CD4-positive, alpha-beta T cell (primary cell): ENCODE data around the gene COPS7A. TPM values are rescaled to one million over a fixed set of nuclear protein-coding genes. Genes with fewer than 3 reads are reported as not detected.

Experiments
- ATAC-seq: fragments of 200-7000 bp; cut with Tn5 transposase; one replicate; pipeline ENCODE4 v1.10.0; 2022; ENCODE audit warnings: mild to moderate bottlenecking; ENCODE audit not compliant: poor library complexity
- CTCF ChIA-PET: fragments of 350-600 bp; sonication (Branson Sonifier 250); formaldehyde crosslinking; loops from one replicate; lab custom pipeline; 2021; ENCODE audit warnings: antibody characterized with exemption, inconsistent platforms; lab: Charles Lee
- POLR2A ChIA-PET: fragments of 350-600 bp; sonication (Branson Sonifier 250); formaldehyde crosslinking; loops from one replicate; lab custom pipeline; 2021; ENCODE audit warnings: antibody characterized with exemption, inconsistent platforms; lab: Charles Lee
- DNase-seq, 14 experiments: peaks; one replicate each; pipeline ENCODE4 v3.0.0-alpha.2; 2013 to 2020; ENCODE audit warnings: mixed read lengths in 2 of 14
- H3K27ac ChIP-seq, 2 donors: one replicate each; pipeline versions ENCODE4 v1.5.1 to v1.7.0; 2013; ENCODE audit warnings: low read length in 2 of 2, low read depth in 1 of 2, mild to moderate bottlenecking in 1 of 2
- H3K27me3 ChIP-seq, 2 experiments: 1 replicate in 1 of 2; 2 replicates in 1 of 2; pipeline versions ENCODE4 v1.6.1 to v1.7.0; 2013; ENCODE audit warnings: low read length in 2 of 2, control low read depth in 1 of 2, mild to moderate bottlenecking in 1 of 2, moderate library complexity in 1 of 2; ENCODE audit not compliant: insufficient read depth in 2 of 2, control insufficient read depth in 1 of 2
- H3K36me3 ChIP-seq: one replicate; pipeline ENCODE4 v1.6.1; 2013; ENCODE audit warnings: low read length, control low read depth; ENCODE audit not compliant: insufficient read depth
- H3K4me1 ChIP-seq: one replicate; pipeline ENCODE4 v1.6.1; 2013; ENCODE audit warnings: low read length, control low read depth; ENCODE audit not compliant: insufficient read depth
- H3K4me3 ChIP-seq: one replicate; pipeline ENCODE4 v1.5.1; 2013; ENCODE audit warnings: mild to moderate bottlenecking, low read length, moderate library complexity
- H3K9me3 ChIP-seq, 2 experiments: 1 replicate in 1 of 2; 2 replicates in 1 of 2; pipeline versions ENCODE4 v1.6.1 to v1.7.0; 2013; ENCODE audit warnings: low read length in 2 of 2, mild to moderate bottlenecking in 2 of 2, control low read depth in 1 of 2, moderate library complexity in 1 of 2; ENCODE audit not compliant: control insufficient read depth in 1 of 2, insufficient read depth in 1 of 2
- H3K27ac Mint-ChIP-seq: one replicate; pipeline ENCODE4 v1.8.0; 2020; ENCODE audit warnings: mixed read lengths
- H3K27me3 Mint-ChIP-seq: one replicate; pipeline ENCODE4 v1.8.0; 2021; ENCODE audit warnings: mixed read lengths
- H3K36me3 Mint-ChIP-seq: one replicate; pipeline ENCODE4 v1.8.0; 2021; ENCODE audit warnings: low read depth, mixed read lengths
- H3K4me1 Mint-ChIP-seq: one replicate; pipeline ENCODE4 v1.8.0; 2021; ENCODE audit warnings: low read depth, mixed read lengths
- H3K4me3 Mint-ChIP-seq: one replicate; pipeline ENCODE4 v1.8.0; 2020; ENCODE audit warnings: mild to moderate bottlenecking, mixed read lengths
- H3K9me3 Mint-ChIP-seq: one replicate; pipeline ENCODE4 v1.8.0; 2020; ENCODE audit warnings: mixed read lengths
- CTCF ChIP-seq: fragments of 200-600 bp; IDR thresholded peaks from one replicate; pipeline ENCODE4 v1.8.0; 2022; ENCODE audit warnings: antibody characterized with exemption, mild to moderate bottlenecking
- intact Hi-C, 2 experiments: fragments of 100-400 bp; cut with DNase I in 1 of 2; cut with micrococcal nuclease in 1 of 2; formaldehyde crosslinking; loops; one replicate each; pipeline versions ENCODE4 v1.15.1 to v1.9.0; 2023 to 2025; cut with DNase I, micrococcal nuclease
- total RNA-seq, 174 experiments: library from RNA in 2 of 174; stranded (reverse) in 2 of 174; gene quantifications; one replicate each; pipeline ENCODE4 v1.2.3 and lab custom pipeline; 2021 to 2026

Gene COPS7A
- total RNA-seq, 2 experiments from 2014 or later: 9.4 to 9.6 TPM

DNA sequence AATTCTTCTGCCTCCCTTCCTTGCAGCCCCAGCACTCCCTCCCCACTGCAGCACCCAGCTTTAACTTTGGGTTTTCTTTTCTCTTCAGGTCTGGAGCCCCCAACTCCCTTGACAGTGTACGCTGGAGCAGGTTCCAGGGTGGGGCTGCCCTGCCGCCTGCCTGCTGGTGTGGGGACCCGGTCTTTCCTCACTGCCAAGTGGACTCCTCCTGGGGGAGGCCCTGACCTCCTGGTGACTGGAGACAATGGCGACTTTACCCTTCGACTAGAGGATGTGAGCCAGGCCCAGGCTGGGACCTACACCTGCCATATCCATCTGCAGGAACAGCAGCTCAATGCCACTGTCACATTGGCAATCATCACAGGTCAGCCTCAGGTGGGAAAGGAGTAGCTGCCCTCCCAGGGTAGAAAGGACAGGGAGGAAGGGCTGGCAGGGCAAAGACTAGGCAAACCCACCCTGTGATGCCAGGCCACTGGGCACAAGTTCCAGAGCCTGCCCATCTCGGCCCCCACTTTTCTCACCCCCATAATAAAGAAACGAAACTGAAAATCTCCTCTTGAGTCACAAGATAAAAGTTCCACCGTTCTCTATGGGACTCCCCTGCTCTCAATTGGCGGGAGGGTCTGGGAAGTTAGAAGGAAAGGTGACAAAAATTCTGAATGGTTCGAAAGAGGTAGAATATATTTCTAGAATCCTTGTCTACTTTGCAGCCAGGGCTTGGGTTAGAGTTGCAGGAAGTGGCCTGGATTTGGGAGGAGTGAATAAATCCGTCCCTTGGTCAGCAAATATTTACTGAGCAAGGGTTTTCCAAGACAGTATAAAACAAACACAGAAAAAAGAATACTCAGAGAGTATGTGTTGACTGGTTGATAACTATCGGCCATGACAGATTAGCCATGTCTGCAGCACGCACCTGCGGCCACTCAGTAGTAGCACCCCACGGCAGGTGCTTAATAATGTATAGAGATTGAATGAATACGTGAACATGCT, 51.6 kb downstream of the COPS7A start:
- Mint-ChIP-seq H3K27me3 (peaks cover 40% of the 10 kb centered on the region), H3K4me3 (peak overlapping the region; percentile 86), H3K36me3 (no peaks in the 10 kb centered on the region), H3K27ac (peak overlapping the region; percentile 70), H3K9me3 (no peaks in the 10 kb centered on the region), H3K4me1 (peaks cover 66% of the 10 kb centered on the region)
- Histone ChIP-seq H3K27me3 (peaks cover 8 to 17% of the 10 kb centered on the region in 2 experiments), H3K4me3 (no peak overlapping the region), H3K4me1 (peaks cover 75% of the 10 kb centered on the region), H3K27ac (no peak overlapping the region), H3K36me3 (no peaks in the 10 kb centered on the region), H3K9me3 (no peaks in the 10 kb centered on the region)
- intact Hi-C loops: no loop called here
- no peak for TF ChIP-seq CTCF
- DNase-seq (peak in 1 of 14 experiments; percentile 49), ATAC-seq (no peak)
- ChIA-PET POLR2A (interaction anchor here (0.8 to 4.0 kb wide), 4 partner anchors 8 to 169 kb away, joined by 3 to 15 read pairs (median 4); partner anchors contain the start of gene CD4), CTCF (interaction anchor here (0.9 to 2.2 kb wide), 3 partner anchors 9 to 16 kb away, joined by 3 to 11 read pairs (median 4); partner anchors contain the start of gene PTMS)

- Mint-ChIP-seq H3K36me3 (no peaks in the 10 kb centered on the region), H3K27me3 (peaks cover 27% of the 10 kb centered on the region), H3K27ac (no peak overlapping the region), H3K4me3 (no peak overlapping the region), H3K9me3 (no peaks in the 10 kb centered on the region), H3K4me1 (peaks cover 56% of the 10 kb centered on the region)
- Histone ChIP-seq H3K9me3 (no peaks in the 10 kb centered on the region), H3K36me3 (no peaks in the 10 kb centered on the region), H3K27me3 (peaks cover 8 to 16% of the 10 kb centered on the region in 2 experiments), H3K4me1 (peaks cover 68% of the 10 kb centered on the region), H3K27ac (no peak overlapping the region), H3K4me3 (no peak overlapping the region)
- intact Hi-C loops: no loop called here
- no peak for TF ChIP-seq CTCF
- DNase-seq: no peak
- CTCF ChIA-PET: interaction anchor here (0.7 to 2.5 kb wide), 3 partner anchors 11 to 24 kb away, joined by 3 to 17 read pairs (median 11); partner anchors contain the start of genes MLF2 and PTMS
- no peak for ATAC-seq
- POLR2A ChIA-PET: interaction anchor here (1.7 to 3.7 kb wide), 3 partner anchors 11 to 24 kb away, joined by 7 to 24 read pairs (median 9); partner anchors contain the start of genes CD4, MLF2 and PTMS
Measured at GRCh38 chr12:6777386-6777785, 53.5 kb downstream of the COPS7A start.

GRCh38 chr12:6778217-6778573, 54.3 kb downstream of the COPS7A start:
- CTCF ChIA-PET: interaction anchor here (0.6 to 2.5 kb wide), 6 partner anchors 12 to 95 kb away, joined by 3 to 17 read pairs (median 4); partner anchors contain the start of genes MLF2, PTMS and SPSB2

More at GRCh38 chr12:6778217-6778573, 54.3 kb downstream of the COPS7A start:
- Mint-ChIP-seq H3K27me3 (peaks cover 22% of the 10 kb centered on the region), H3K4me1 (peaks cover 55% of the 10 kb centered on the region), H3K9me3 (no peaks in the 10 kb centered on the region), H3K4me3 (peak overlapping the region; percentile 85), H3K27ac (peak overlapping the region; percentile 77), H3K36me3 (no peaks in the 10 kb centered on the region)
- H3K4me3 ChIP-seq: peak overlapping the region; percentile 59
- ATAC-seq (no peak), DNase-seq (no peak)
- no peak for TF ChIP-seq CTCF
- peaks cover 1 to 10% of the 10 kb centered on the region in 2 experiments for H3K27me3 ChIP-seq
- intact Hi-C loops: loop anchor here (1.0 to 2.0 kb wide), 2 partner anchors 25 to 161 kb away; partner anchors contain the start of gene MLF2 (in 1 of the 2)
- H3K36me3 ChIP-seq: no peaks in the 10 kb centered on the region
- no peak overlapping the region for H3K27ac ChIP-seq
- POLR2A ChIA-PET: interaction anchor here (0.7 to 3.7 kb wide), 6 partner anchors 11 to 74 kb away, joined by 3 to 24 read pairs (median 7); partner anchors contain the start of genes CD4, COPS7A, MLF2 and PTMS
- no peaks in the 10 kb centered on the region for H3K9me3 ChIP-seq
- peaks cover 68% of the 10 kb centered on the region for H3K4me1 ChIP-seq
